Trophoblast cell (in vitro differentiated cells and primary cell): ENCODE measurements around the gene LGALSL.

Source experiments
- DNase-seq, 2 donors: peaks; one replicate each; pipeline ENCODE4 v3.0.0-alpha.2; 2016
- H2AFZ ChIP-seq: 2 replicates; pipeline ENCODE4 v1.6.1; 2013; ENCODE audit warnings: low read length, moderate library complexity, mild to moderate bottlenecking; ENCODE audit not compliant: insufficient read depth, poor library complexity
- H2AK5ac ChIP-seq: 2 replicates; pipeline ENCODE4 v1.6.1; 2013; ENCODE audit warnings: mild to moderate bottlenecking, low read length
- H2BK120ac ChIP-seq: 2 replicates; pipeline ENCODE4 v1.6.1; 2013; ENCODE audit warnings: low read length, mild to moderate bottlenecking, moderate library complexity; ENCODE audit not compliant: insufficient read depth, poor library complexity
- H2BK12ac ChIP-seq: 2 replicates; pipeline ENCODE4 v1.6.1; 2013; ENCODE audit warnings: mild to moderate bottlenecking, low read length, moderate library complexity
- H2BK5ac ChIP-seq: 2 replicates; pipeline ENCODE4 v1.6.1; 2013; ENCODE audit warnings: low read length, low read depth, moderate library complexity, mild to moderate bottlenecking; ENCODE audit not compliant: poor library complexity
- H3K14ac ChIP-seq: 2 replicates; pipeline ENCODE4 v1.6.1; 2013; ENCODE audit warnings: mild to moderate bottlenecking, low read length
- H3K18ac ChIP-seq: 2 replicates; pipeline ENCODE4 v1.6.1; 2013; ENCODE audit warnings: mild to moderate bottlenecking, low read length
- H3K23ac ChIP-seq: 2 replicates; pipeline ENCODE4 v1.6.1; 2013; ENCODE audit warnings: low read length
- H3K27ac ChIP-seq: 2 replicates; pipeline ENCODE4 v1.5.1; 2013; ENCODE audit warnings: low read depth, mild to moderate bottlenecking, inconsistent platforms, low read length, moderate library complexity
- H3K27me3 ChIP-seq: 2 replicates; pipeline ENCODE4 v1.6.1; 2013; ENCODE audit warnings: inconsistent platforms, mild to moderate bottlenecking, low read length, moderate library complexity; ENCODE audit not compliant: insufficient read depth
- H3K36me3 ChIP-seq, 2 experiments: 1 replicate in 1 of 2; 2 replicates in 1 of 2; pipeline ENCODE4 v1.6.1; 2013; ENCODE audit warnings: low read length in 2 of 2, mild to moderate bottlenecking in 2 of 2, moderate library complexity in 1 of 2; ENCODE audit not compliant: insufficient read depth in 2 of 2, control insufficient read depth in 1 of 2
- H3K4ac ChIP-seq: 2 replicates; pipeline ENCODE4 v1.6.1; 2013; ENCODE audit warnings: low read depth, mild to moderate bottlenecking, low read length, moderate library complexity
- H3K4me1 ChIP-seq, 2 experiments: 1 replicate in 1 of 2; 2 replicates in 1 of 2; pipeline ENCODE4 v1.6.1; 2013; ENCODE audit warnings: low read length in 2 of 2, mild to moderate bottlenecking in 2 of 2, moderate library complexity in 1 of 2; ENCODE audit not compliant: insufficient read depth in 2 of 2, control insufficient read depth in 1 of 2
- H3K4me2 ChIP-seq: 2 replicates; pipeline ENCODE4 v1.6.1; 2013; ENCODE audit warnings: inconsistent platforms, mild to moderate bottlenecking, low read length, moderate library complexity
- H3K4me3 ChIP-seq: 2 replicates; pipeline ENCODE4 v1.5.1; 2013; ENCODE audit warnings: mild to moderate bottlenecking, low read depth, low read length, inconsistent platforms
- H3K79me1 ChIP-seq: one replicate; pipeline ENCODE4 v1.6.1; 2013; ENCODE audit warnings: low read length
- H3K79me2 ChIP-seq: 2 replicates; pipeline ENCODE4 v1.6.1; 2013; ENCODE audit warnings: low read length, mild to moderate bottlenecking; ENCODE audit not compliant: control insufficient read depth, insufficient read depth, poor library complexity
- H3K9ac ChIP-seq: 2 replicates; pipeline ENCODE4 v1.6.1; 2013; ENCODE audit warnings: mild to moderate bottlenecking, low read length
- H3K9me3 ChIP-seq: 2 replicates; pipeline ENCODE4 v1.6.1; 2013; ENCODE audit warnings: low read depth, mild to moderate bottlenecking, control low read depth, inconsistent platforms, low read length; ENCODE audit not compliant: insufficient read depth
- H4K12ac ChIP-seq: 2 replicates; pipeline ENCODE4 v1.6.1; 2013; ENCODE audit warnings: low read depth, mild to moderate bottlenecking, low read length, moderate library complexity
- H4K8ac ChIP-seq: 2 replicates; pipeline ENCODE4 v1.6.1; 2013; ENCODE audit warnings: low read depth, mild to moderate bottlenecking, low read length, moderate library complexity
- H4K91ac ChIP-seq: one replicate; pipeline ENCODE4 v1.6.1; 2013; ENCODE audit warnings: low read depth, mild to moderate bottlenecking, low read length, moderate library complexity
- WGBS: extraction: QIAGEN DNeasy Blood & Tissue Kit; methylation state at CpG from one replicate; pipeline ENCODE4 v1.1.7; 2013; ENCODE audit warnings: missing lambda C conversion rate; ENCODE audit not compliant: insufficient read length, insufficient coverage; ENCODE audit errors: extremely low coverage; 5-methylcytosine and 5-hydroxymethylcytosine counted together

The LGALSL gene

GRCh38 chr2:64456293-64456692, 2.3 kb downstream of the LGALSL start:
- Histone ChIP-seq H4K91ac (no peak overlapping the region), H3K23ac (no peak overlapping the region), H2AFZ (no peak overlapping the region), H2BK120ac (no peak overlapping the region), H3K9ac (no peak overlapping the region), H3K79me2 (peaks cover 8% of the 10 kb centered on the region), H3K27ac (no peak overlapping the region), H3K4me3 (no peak overlapping the region), H3K27me3 (no peaks in the 10 kb centered on the region), H3K4me2 (no peak overlapping the region), H3K18ac (no peak overlapping the region), H2AK5ac (no peak overlapping the region), H2BK5ac (no peak overlapping the region), H3K79me1 (peaks cover 12% of the 10 kb centered on the region), H3K4me1 (peaks cover 0 to 8% of the 10 kb centered on the region in 2 experiments), H3K14ac (no peak overlapping the region), H2BK12ac (no peak overlapping the region), H4K12ac (no peak overlapping the region), H3K36me3 (peaks cover 3 to 6% of the 10 kb centered on the region in 2 experiments), H4K8ac (no peak overlapping the region), H3K4ac (no peak overlapping the region), H3K9me3 (no peaks in the 10 kb centered on the region)
- no CpG with 5 or more reads among the region's 6 CpGs for WGBS
- DNase-seq, result no peak

GRCh38 chr2:64457524-64457923, 3.6 kb downstream of the LGALSL start:
- Histone ChIP-seq H3K4me1 (peaks cover 0 to 10% of the 10 kb centered on the region in 2 experiments), H3K9ac (no peak overlapping the region), H4K91ac (no peak overlapping the region)

GRCh38 chr2:64459575-64459974, 5.6 kb downstream of the LGALSL start:
- WGBS, result no CpG with 5 or more reads among the region's 3 CpGs
- H3K79me2 ChIP-seq, result peaks cover 4% of the 10 kb centered on the region
- no peak overlapping the region for H3K23ac ChIP-seq
- no peak overlapping the region for H3K18ac ChIP-seq
- no peak overlapping the region for H3K4ac ChIP-seq
- H4K91ac ChIP-seq, result no peak overlapping the region
- no peak overlapping the region for H2BK120ac ChIP-seq
- H3K27ac ChIP-seq, result no peak overlapping the region
- no peak overlapping the region for H2AK5ac ChIP-seq
- H3K4me3 ChIP-seq, result no peak overlapping the region
- H4K8ac ChIP-seq, result no peak overlapping the region
- DNase-seq, result no peak
- no peak overlapping the region for H4K12ac ChIP-seq
- peaks cover 0 to 7% of the 10 kb centered on the region in 2 experiments for H3K4me1 ChIP-seq
- no peak overlapping the region for H2AFZ ChIP-seq
- no peak overlapping the region for H2BK5ac ChIP-seq
- no peak overlapping the region for H3K4me2 ChIP-seq
- H3K79me1 ChIP-seq, result peaks cover 4% of the 10 kb centered on the region
- H3K9ac ChIP-seq, result no peak overlapping the region
- no peaks in the 10 kb centered on the region for H3K27me3 ChIP-seq
- H3K36me3 ChIP-seq, result peaks cover 3 to 6% of the 10 kb centered on the region in 2 experiments
- H3K9me3 ChIP-seq, result no peaks in the 10 kb centered on the region
- H2BK12ac ChIP-seq, result no peak overlapping the region
- H3K14ac ChIP-seq, result no peak overlapping the region

More at GRCh38 chr2:64457524-64457923, 3.6 kb downstream of the LGALSL start:
- Histone ChIP-seq H3K4ac (no peak overlapping the region), H4K8ac (no peak overlapping the region), H3K79me2 (peaks cover 8% of the 10 kb centered on the region), H2AK5ac (no peak overlapping the region), H2AFZ (no peak overlapping the region), H3K27ac (no peak overlapping the region), H2BK5ac (no peak overlapping the region), H3K18ac (no peak overlapping the region), H3K27me3 (no peaks in the 10 kb centered on the region), H3K4me3 (no peak overlapping the region), H4K12ac (no peak overlapping the region), H3K23ac (no peak overlapping the region), H3K4me2 (no peak overlapping the region), H3K9me3 (no peaks in the 10 kb centered on the region), H3K14ac (no peak overlapping the region), H3K79me1 (peaks cover 12% of the 10 kb centered on the region), H3K36me3 (peaks cover 3 to 6% of the 10 kb centered on the region in 2 experiments), H2BK120ac (no peak overlapping the region), H2BK12ac (no peak overlapping the region)
- no peak for DNase-seq

- WGBS, result no CpG with 5 or more reads among the region's 3 CpGs
- H3K27ac ChIP-seq, result no peak overlapping the region
Measured at GRCh38 chr2:64460330-64460729, 6.4 kb downstream of the LGALSL start.

More at GRCh38 chr2:64460330-64460729, 6.4 kb downstream of the LGALSL start:
- H3K4me1 ChIP-seq, result peaks cover 0 to 3% of the 10 kb centered on the region in 2 experiments
- H3K18ac ChIP-seq, result no peak overlapping the region
- H3K4ac ChIP-seq, result no peak overlapping the region
- H3K4me2 ChIP-seq, result no peak overlapping the region
- no peak overlapping the region for H2AK5ac ChIP-seq
- peaks cover 3 to 6% of the 10 kb centered on the region in 2 experiments for H3K36me3 ChIP-seq
- H3K9ac ChIP-seq, result no peak overlapping the region
- no peak overlapping the region for H2BK5ac ChIP-seq
- no peak overlapping the region for H2BK12ac ChIP-seq
- H3K23ac ChIP-seq, result no peak overlapping the region
- no peaks in the 10 kb centered on the region for H3K27me3 ChIP-seq
- no peak overlapping the region for H3K14ac ChIP-seq
- no peak overlapping the region for H4K12ac ChIP-seq
- no peak overlapping the region for H4K91ac ChIP-seq
- DNase-seq, result no peak
- no peaks in the 10 kb centered on the region for H3K79me1 ChIP-seq
- H2BK120ac ChIP-seq, result no peak overlapping the region
- H4K8ac ChIP-seq, result no peak overlapping the region
- no peak overlapping the region for H2AFZ ChIP-seq
- no peaks in the 10 kb centered on the region for H3K79me2 ChIP-seq
- no peaks in the 10 kb centered on the region for H3K9me3 ChIP-seq
- no peak overlapping the region for H3K4me3 ChIP-seq
